ENCODE measurements around the gene ITPK1. TPM values are rescaled to one million over a fixed set of nuclear protein-coding genes. Genes with fewer than 3 reads are reported as not detected.

ITPK1 gene
- total RNA-seq, 1 experiment from 2014 or later: 66.2 TPM

- H3K27ac ChIP-seq (ENCODE audit: low read length): no peak overlapping the region
- H3K9ac ChIP-seq (ENCODE audit: low read length): no peak overlapping the region
- intact Hi-C loops (cut with micrococcal nuclease): no loop called here
- no peaks in the 10 kb centered on the region for H3K9me2 ChIP-seq (replicated peaks; ENCODE audit: low read length)
- H2AFZ ChIP-seq (ENCODE audit: low read length): no peak overlapping the region
- no peaks in the 10 kb centered on the region; the same call in 1 of the 2 replicates for H4K20me1 ChIP-seq (ENCODE audit: low read length)
- no peak overlapping the region for H3K4me3 ChIP-seq (ENCODE audit: low read length)
- H3K9me3 ChIP-seq (ENCODE audit: low read length): no peaks in the 10 kb centered on the region
- H3K4me1 ChIP-seq (ENCODE audit: insufficient read depth, low read length): no peaks in the 10 kb centered on the region
- POLR2A ChIA-PET (ENCODE audit: unreplicated experiment): no interaction called here
- CTCF ChIA-PET: no interaction called here
- TF ChIP-seq EZH2phosphoT487 (IDR thresholded peaks at IDR 0.05; ENCODE audit: borderline replicate concordance, low read length) (no peak), CTCF (conservative IDR thresholded peaks at IDR 0.05; ENCODE audit: low read depth, low read length) (no peak), EZH2 (IDR thresholded peaks at IDR 0.05; ENCODE audit: low read length, unreplicated experiment) (no peak)
- peaks cover 72% of the 10 kb centered on the region for H3K79me2 ChIP-seq (ENCODE audit: low read length)
- H3K27me3 ChIP-seq (ENCODE audit: low read length): no peaks in the 10 kb centered on the region
- no TSS peak for BruUV-seq (replicated peaks)
- no peaks in the 10 kb centered on the region for H3K36me3 ChIP-seq (ENCODE audit: low read depth, low read length)
- ATAC-seq (no peak), DNase-seq (no peak)
- H3K4me2 ChIP-seq (ENCODE audit: low read length): no peak overlapping the region
- no peaks in the 10 kb centered on the region for H3F3A ChIP-seq (ENCODE audit: low read length, unreplicated experiment)
Measured at GRCh38 chr14:93095742-93096510, 19.8 kb downstream of the ITPK1 start.

GRCh38 chr14:93094121-93094918, 21.4 kb downstream of the ITPK1 start:
- intact Hi-C loops (cut with micrococcal nuclease): no loop called here

More at GRCh38 chr14:93094121-93094918, 21.4 kb downstream of the ITPK1 start:
- Histone ChIP-seq H3K36me3 (ENCODE audit: low read depth, low read length) (no peaks in the 10 kb centered on the region), H3F3A (ENCODE audit: low read length, unreplicated experiment) (no peaks in the 10 kb centered on the region), H3K4me3 (ENCODE audit: low read length) (no peak overlapping the region), H3K9ac (ENCODE audit: low read length) (no peak overlapping the region), H3K4me1 (ENCODE audit: insufficient read depth, low read length) (no peaks in the 10 kb centered on the region), H3K79me2 (ENCODE audit: low read length) (peaks cover 65% of the 10 kb centered on the region), H3K27me3 (ENCODE audit: low read length) (no peaks in the 10 kb centered on the region), H3K4me2 (ENCODE audit: low read length) (no peak overlapping the region), H3K9me2 (replicated peaks; ENCODE audit: low read length) (no peaks in the 10 kb centered on the region), H2AFZ (ENCODE audit: low read length) (no peak overlapping the region), H3K27ac (ENCODE audit: low read length) (no peak overlapping the region), H4K20me1 (ENCODE audit: low read length) (no peaks in the 10 kb centered on the region; the same call in 1 of the 2 replicates), H3K9me3 (ENCODE audit: low read length) (no peaks in the 10 kb centered on the region)
- ChIA-PET POLR2A (ENCODE audit: unreplicated experiment) (no interaction called here), CTCF (no interaction called here)
- no TSS peak for BruUV-seq (replicated peaks)
- DNase-seq: no peak
- ATAC-seq: no peak
- TF ChIP-seq CTCF (conservative IDR thresholded peaks at IDR 0.05; ENCODE audit: low read depth, low read length): no peak
- no peak for TF ChIP-seq EZH2 (IDR thresholded peaks at IDR 0.05; ENCODE audit: low read length, unreplicated experiment)
- TF ChIP-seq EZH2phosphoT487 (IDR thresholded peaks at IDR 0.05; ENCODE audit: borderline replicate concordance, low read length): no peak

Data from PC-3 (cell line).